Activated T-cell treated with anti-CD3 and anti-CD28 coated beads for 24 hours (primary cell): ENCODE data around the gene ZNF816.
"Not testable (repeated sequence)": the region's sequence is repeated elsewhere in the genome, so short reads cannot be mapped to it uniquely, and the experiment has no call there.

ENCODE experiments used
- DNase-seq: peaks from one replicate; pipeline ENCODE4 v3.0.0-alpha.2; 2020; ENCODE audit warnings: low read depth

Gene ZNF816

GRCh38 chr19:52962394-52963246 lies at the start of gene ZNF816:
Gene ZNF816, minus strand, starts transcription at chr19:52962881. Its CDS starts 6,792 bp downstream, at chr19:52956089.
- peak; percentile 99 for DNase-seq

GRCh38 chr19:53012006-53012405 lies 49.3 kb upstream of the ZNF816 start:
- no peak for DNase-seq

GRCh38 chr19:53010494-53010893 lies 47.8 kb upstream of the ZNF816 start:
- DNase-seq, result no peak

- DNase-seq, result no peak
These were observed 45.5 kb upstream of the ZNF816 start for GRCh38 chr19:53008061-53008778.

- no peak for DNase-seq
These were observed 44.9 kb upstream of the ZNF816 start for GRCh38 chr19:53007606-53008005.

- DNase-seq, result no peak
These were observed 44.5 kb upstream of the ZNF816 start for GRCh38 chr19:53007200-53007599.

GRCh38 chr19:53004242-53004641 lies 41.6 kb upstream of the ZNF816 start:
- no peak for DNase-seq

- no peak for DNase-seq
These were observed 39.8 kb upstream of the ZNF816 start for GRCh38 chr19:53002479-53002878.

- no peak for DNase-seq
These were observed 35.3 kb upstream of the ZNF816 start for GRCh38 chr19:52997975-52998374.

GRCh38 chr19:52995711-52996110 lies 33.0 kb upstream of the ZNF816 start:
- DNase-seq, result no peak

GRCh38 chr19:52993342-52994178 lies 30.9 kb upstream of the ZNF816 start:
- peak; percentile 66 for DNase-seq

GRCh38 chr19:52992109-52993004 lies 29.7 kb upstream of the ZNF816 start:
- no peak for DNase-seq

GRCh38 chr19:52991484-52991883 lies 28.8 kb upstream of the ZNF816 start:
- no peak for DNase-seq

GRCh38 chr19:52990759-52991418 lies 28.2 kb upstream of the ZNF816 start:
- no peak for DNase-seq

- no peak for DNase-seq
These were observed 25.8 kb upstream of the ZNF816 start for GRCh38 chr19:52988506-52988905.

- no peak for DNase-seq
These were observed 24.5 kb upstream of the ZNF816 start for GRCh38 chr19:52987221-52987620.

- DNase-seq, result not testable (repeated sequence)
These were observed 20.5 kb upstream of the ZNF816 start for GRCh38 chr19:52983167-52983566.

GRCh38 chr19:52981329-52981728 lies 18.6 kb upstream of the ZNF816 start:
- DNase-seq, result no peak

GRCh38 chr19:52967772-52968171 lies 5.1 kb upstream of the ZNF816 start:
- DNase-seq, result no peak

GRCh38 chr19:52963247-52963618 lies 552 bp upstream of the ZNF816 start:
- DNase-seq, result peak; percentile 0

- no peak for DNase-seq
These were observed 700 bp downstream of the ZNF816 start for GRCh38 chr19:52961981-52962380.
